ENCODE measurements around the gene CCDC9.

The CCDC9 gene

GRCh38 chr19:47236072-47236675 lies 20.2 kb upstream of the CCDC9 start:
- no peak for TF ChIP-seq CTCF (IDR thresholded peaks at IDR 0.05; ENCODE audit: low read depth, low read length)
- no peak for DNase-seq (ENCODE audit: low read depth in 2 of 2)
- no peak overlapping the region for H3K4me3 ChIP-seq (replicated peaks in 1 of 2; ENCODE audit: low read depth in 2 of 2, low read length in 2 of 2)

GRCh38 chr19:47239152-47239551 lies 17.2 kb upstream of the CCDC9 start:
- no peak for TF ChIP-seq CTCF (IDR thresholded peaks at IDR 0.05; ENCODE audit: low read depth, low read length)
- H3K4me3 ChIP-seq (replicated peaks in 1 of 2; ENCODE audit: low read depth in 2 of 2, low read length in 2 of 2): peak overlapping the region in 1 of 2 donors; percentile 14
- peak in 1 of 2 donors; percentile 9 for DNase-seq (ENCODE audit: low read depth in 2 of 2)

- peak overlapping the region; percentile 15 to 24 for H3K4me3 ChIP-seq (replicated peaks in 1 of 2; ENCODE audit: low read depth in 2 of 2, low read length in 2 of 2)
- DNase-seq (ENCODE audit: low read depth in 2 of 2): peak; percentile 19 to 71
- no peak for TF ChIP-seq CTCF (IDR thresholded peaks at IDR 0.05; ENCODE audit: low read depth, low read length)
Observed at GRCh38 chr19:47239610-47240296, 16.6 kb upstream of the CCDC9 start.

- no peak for TF ChIP-seq CTCF (IDR thresholded peaks at IDR 0.05; ENCODE audit: low read depth, low read length)
- no peak overlapping the region for H3K4me3 ChIP-seq (replicated peaks in 1 of 2; ENCODE audit: low read depth in 2 of 2, low read length in 2 of 2)
- no peak for DNase-seq (ENCODE audit: low read depth in 2 of 2)
Observed at GRCh38 chr19:47240556-47240955, 15.8 kb upstream of the CCDC9 start.

- TF ChIP-seq CTCF (IDR thresholded peaks at IDR 0.05; ENCODE audit: low read depth, low read length): no peak
- no peak overlapping the region for H3K4me3 ChIP-seq (replicated peaks in 1 of 2; ENCODE audit: low read depth in 2 of 2, low read length in 2 of 2)
- peak; percentile 79 to 80 for DNase-seq (ENCODE audit: low read depth in 2 of 2)
Observed at GRCh38 chr19:47240996-47241918, 15.1 kb upstream of the CCDC9 start.

GRCh38 chr19:47241919-47242577 lies 14.3 kb upstream of the CCDC9 start:
- no peak overlapping the region for H3K4me3 ChIP-seq (replicated peaks in 1 of 2; ENCODE audit: low read depth in 2 of 2, low read length in 2 of 2)
- TF ChIP-seq CTCF (IDR thresholded peaks at IDR 0.05; ENCODE audit: low read depth, low read length): no peak
- DNase-seq (ENCODE audit: low read depth in 2 of 2): peak in 1 of 2 donors; percentile 16

Measured in cardiac fibroblast (primary cell).